ENCODE measurements around the gene VGF.

DNA sequence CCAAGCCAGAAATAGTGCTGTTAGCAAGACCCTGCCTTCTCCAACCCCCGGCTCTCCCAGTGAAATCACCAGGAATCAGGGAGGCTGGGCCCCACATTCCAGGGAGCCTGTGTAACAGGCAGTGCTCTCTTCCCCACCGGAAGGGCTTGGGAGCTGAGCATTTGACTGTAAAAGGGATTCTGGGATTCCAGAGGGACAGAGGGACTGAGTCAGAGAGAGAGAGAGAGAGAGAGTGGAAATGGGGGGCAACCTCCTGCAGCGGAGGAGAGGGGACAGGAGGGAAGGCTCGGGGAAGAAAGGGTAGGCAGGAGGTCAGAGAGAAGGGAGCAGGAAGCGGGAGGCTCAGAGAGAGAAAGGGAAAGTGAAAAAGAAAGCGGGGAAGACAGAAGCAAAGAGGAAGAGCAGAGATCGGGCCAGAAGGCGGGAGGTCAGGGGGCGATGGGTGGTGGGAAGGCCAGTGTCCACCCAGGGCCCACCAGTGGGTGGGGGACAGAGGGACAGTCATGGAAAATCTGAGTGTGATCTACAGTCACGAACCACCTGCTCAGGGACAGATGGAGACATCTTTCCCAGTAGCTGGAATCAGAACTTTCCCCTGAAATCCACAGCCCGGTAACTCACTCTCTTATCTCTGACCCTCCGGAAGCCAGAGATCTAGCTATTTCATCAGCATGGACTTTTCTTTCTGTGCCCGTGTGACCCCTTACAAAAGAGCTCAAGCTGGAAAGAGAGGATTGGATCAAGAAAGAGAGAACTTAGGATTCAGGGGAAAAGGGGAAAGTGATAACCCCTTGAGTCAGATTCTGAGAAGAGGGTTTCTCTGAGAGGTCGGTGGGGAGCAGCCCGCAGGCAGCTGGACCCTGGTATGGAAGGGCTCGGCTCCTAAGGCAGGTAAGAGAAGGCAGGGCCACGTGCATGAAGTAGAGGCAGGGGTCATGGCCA is 43.1 kb downstream of the VGF start:
- no peak for TF ChIP-seq TARDBP (IDR thresholded peaks at IDR 0.05)
- no peak for TF ChIP-seq ARNT (IDR thresholded peaks at IDR 0.05)
- TF ChIP-seq FOXM1 (IDR thresholded peaks at IDR 0.05; ENCODE audit: borderline replicate concordance), result no peak
- no peak for TF ChIP-seq LEF1 (IDR thresholded peaks at IDR 0.05; ENCODE audit: borderline replicate concordance)
- TF ChIP-seq FOXK2 (IDR thresholded peaks at IDR 0.05), result no peak
- TF ChIP-seq BHLHE40 (IDR thresholded peaks at IDR 0.05; ENCODE audit: borderline replicate concordance), result no peak
- TF ChIP-seq, protein P1, sequence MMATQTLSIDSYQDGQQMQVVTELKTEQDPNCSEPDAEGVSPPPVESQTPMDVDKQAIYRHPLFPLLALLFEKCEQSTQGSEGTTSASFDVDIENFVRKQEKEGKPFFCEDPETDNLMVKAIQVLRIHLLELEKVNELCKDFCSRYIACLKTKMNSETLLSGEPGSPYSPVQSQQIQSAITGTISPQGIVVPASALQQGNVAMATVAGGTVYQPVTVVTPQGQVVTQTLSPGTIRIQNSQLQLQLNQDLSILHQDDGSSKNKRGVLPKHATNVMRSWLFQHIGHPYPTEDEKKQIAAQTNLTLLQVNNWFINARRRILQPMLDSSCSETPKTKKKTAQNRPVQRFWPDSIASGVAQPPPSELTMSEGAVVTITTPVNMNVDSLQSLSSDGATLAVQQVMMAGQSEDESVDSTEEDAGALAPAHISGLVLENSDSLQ (IDR thresholded peaks at IDR 0.05), result no peak
- no peak for TF ChIP-seq ELF4 (IDR thresholded peaks at IDR 0.05)
- no peak for TF ChIP-seq ZNF384 (IDR thresholded peaks at IDR 0.05)
- no peak for TF ChIP-seq L3MBTL2 (conservative IDR thresholded peaks at IDR 0.05)
- TF ChIP-seq SP1 (IDR thresholded peaks at IDR 0.05), result no peak
- TF ChIP-seq SUZ12 (IDR thresholded peaks at IDR 0.05), result no peak
- no peak for TF ChIP-seq CTBP1 (IDR thresholded peaks at IDR 0.05; ENCODE audit: borderline replicate concordance)

All from HEK293T (cell line).